ENCODE results near the gene FAM151B. TPM values are rescaled to one million over a fixed set of nuclear protein-coding genes. Genes with fewer than 3 reads are reported as not detected.

The FAM151B gene, protein sequence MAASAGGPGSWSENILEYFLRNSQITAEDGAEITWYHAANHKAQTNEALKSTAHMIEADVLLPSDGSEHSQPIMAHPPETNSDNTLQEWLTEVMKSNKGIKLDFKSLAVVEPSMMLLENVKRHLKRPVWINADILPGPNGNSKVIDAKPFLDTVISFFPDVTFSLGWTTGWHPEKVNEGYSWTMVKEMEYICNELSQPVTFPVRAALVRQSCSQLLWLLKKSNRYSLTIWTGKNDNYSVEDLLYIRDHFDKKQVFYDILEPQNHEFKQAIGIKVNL
- 0.43 and 0.48 TPM in 2 replicates for total RNA-seq

GRCh38 chr5:80487829-80488721 is at the start of gene FAM151B:
Gene FAM151B, plus strand, starts transcription at chr5:80488100. Its CDS starts 24 bp downstream, at chr5:80488124.

DNA sequence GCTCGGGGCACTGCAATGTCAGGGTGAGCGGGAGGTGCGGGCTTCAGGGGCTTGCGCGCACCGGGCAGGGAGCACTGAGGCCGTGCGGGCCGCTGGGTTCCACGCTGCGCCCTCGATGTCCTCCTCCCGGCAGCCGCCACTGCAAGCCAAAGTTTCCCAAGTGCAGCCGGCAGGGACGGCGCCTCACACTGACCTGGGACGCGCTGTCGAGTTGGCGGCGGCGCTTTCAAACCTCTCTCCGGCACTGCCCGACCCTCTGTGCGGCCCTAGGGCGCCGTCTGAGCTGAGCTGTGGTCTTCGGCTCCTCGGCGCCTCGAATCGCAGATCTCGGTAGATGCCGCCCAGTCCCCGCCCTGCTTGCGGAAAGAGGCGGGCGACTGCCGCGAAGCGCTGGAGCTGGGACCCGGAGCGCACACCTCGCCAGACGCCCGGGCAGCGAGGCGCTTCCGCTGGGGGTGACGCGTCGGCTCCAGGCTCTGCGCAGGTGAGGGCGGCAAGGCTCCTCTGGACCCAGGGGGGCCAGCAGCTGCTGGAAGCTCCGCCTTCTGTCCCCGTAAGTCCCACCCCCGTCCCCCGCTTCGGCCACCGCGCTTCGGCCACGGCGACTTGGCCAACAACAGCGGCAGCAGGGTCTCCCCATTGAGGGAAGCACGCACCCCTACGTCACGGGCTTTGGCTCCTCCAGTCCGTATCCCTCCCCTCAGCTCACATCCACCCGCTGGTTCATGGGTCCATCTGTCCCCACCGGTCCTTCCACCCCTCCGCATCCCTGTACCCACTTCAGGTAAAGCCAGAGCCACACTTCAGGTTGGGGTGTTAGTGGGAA is 82.3 kb downstream of the FAM151B start, which contains the start of gene ANKRD34B:
Gene ANKRD34B, minus strand, starts transcription at position 320 of the 826 bp plus-strand sequence. CDS start 10,261 bp downstream, outside the sequence.

Other genes with a start within 250 kb of the FAM151B start
- gene SERINC5, start 232.1 kb upstream of the FAM151B start, total RNA-seq = 28.7 and 33.7 TPM in 2 replicates
- not detected in 2 replicates for gene SPZ1, start 168.1 kb upstream of the FAM151B start, total RNA-seq
- 15.1 and 16.6 TPM in 2 replicates for gene ZFYVE16, start 80.0 kb upstream of the FAM151B start, total RNA-seq
- 0.96 TPM in 1 of 2 replicates, not detected in the other for gene ANKRD34B, start 82.2 kb downstream of the FAM151B start, total RNA-seq
- 9.6 and 14.7 TPM in 2 replicates for gene MSH3, start 166.6 kb downstream of the FAM151B start, total RNA-seq
- 2.6 and 4.8 TPM in 2 replicates for gene DHFR, start 166.9 kb downstream of the FAM151B start, total RNA-seq